Stimulated activated CD8-positive, alpha-beta memory T cell treated with anti-CD3 and anti-CD28 coated beads, Interleukin-15, amount 100 ng/mL, for 24 hours (primary cell): ENCODE measurements around the gene PJA2.
"Not testable (repeated sequence)": the region's sequence is repeated elsewhere in the genome, so short reads cannot be mapped to it uniquely, and the experiment has no call there.

Experiments used
- DNase-seq: peaks from one replicate; pipeline ENCODE4 v3.0.0-alpha.2; 2020; ENCODE audit warnings: low read depth

The PJA2 gene

DNA sequence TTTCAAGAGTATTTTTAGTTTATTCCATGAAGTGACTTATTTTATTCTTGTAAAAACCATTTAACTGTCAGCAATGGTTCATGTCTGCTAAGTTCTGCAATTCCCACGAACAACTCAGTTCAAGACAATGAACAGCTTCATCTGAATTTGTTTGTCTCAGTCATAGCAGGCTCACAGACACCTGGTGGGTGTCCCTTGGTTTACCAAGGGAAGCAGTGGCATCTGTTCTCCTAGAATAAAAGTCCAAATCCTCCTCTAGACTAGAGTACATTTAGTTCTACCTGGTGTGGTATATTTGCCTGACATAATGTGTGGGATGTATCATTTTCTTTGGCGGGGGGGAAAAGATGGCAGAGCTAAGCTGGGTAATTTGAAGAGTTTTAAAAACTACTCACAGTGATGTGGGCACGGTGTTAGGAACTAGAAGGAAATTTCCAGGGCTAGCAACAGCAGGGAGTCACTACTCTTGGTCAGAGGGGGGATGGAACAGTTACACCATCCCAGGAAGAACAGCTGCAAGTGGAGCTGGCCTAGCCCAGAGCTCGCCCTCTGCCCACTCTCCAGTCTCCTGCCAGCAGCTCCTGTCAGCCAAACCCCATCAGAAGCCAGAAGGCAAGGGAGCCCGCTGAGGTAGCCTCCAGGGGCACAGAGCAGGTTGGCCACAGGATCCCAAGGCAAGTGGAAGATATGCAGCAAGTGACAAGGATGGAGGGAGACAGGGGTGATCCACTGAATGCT is 100.3 kb downstream of the PJA2 start:
- no peak for DNase-seq

DNA sequence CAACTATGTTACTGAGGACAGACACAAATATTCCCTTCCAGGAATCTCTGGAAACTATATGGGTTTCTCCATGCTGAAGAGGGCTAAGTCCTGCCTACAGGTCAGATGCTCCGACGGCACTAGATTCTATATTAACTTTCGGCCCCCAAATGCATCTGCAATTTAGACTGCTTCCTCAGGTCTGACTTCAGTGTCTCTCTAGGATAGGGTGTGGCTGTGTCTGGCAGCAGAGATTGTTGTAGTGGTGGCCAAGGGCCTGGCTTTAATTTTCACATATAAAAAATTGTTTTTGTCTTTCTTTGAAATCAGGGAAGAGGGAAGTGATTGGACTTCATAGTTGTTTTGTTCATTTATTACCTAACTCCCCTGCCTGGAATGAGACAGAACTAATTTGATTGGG is 101.8 kb downstream of the PJA2 start:
- no peak for DNase-seq

- no peak for DNase-seq
Measured at GRCh38 chr5:109307456-109307855, 102.3 kb downstream of the PJA2 start.

DNA sequence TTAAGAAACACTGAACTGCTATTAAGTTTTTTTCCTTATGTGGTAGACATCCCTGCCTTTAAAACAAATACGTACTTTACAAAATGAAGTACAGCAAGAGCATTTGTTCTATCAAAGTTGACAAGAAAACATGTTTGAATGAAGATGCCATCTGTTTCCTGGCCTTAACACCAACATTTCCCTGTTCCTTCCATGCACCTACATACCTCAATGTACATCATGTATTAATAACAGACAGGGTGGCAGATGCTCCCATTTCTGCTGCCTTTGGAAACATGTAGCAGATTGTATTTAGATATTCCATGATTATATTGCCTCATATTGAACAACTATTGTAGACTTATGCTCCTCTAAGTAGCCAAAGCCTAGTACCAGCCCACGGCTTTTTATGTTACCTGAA is 104.4 kb downstream of the PJA2 start:
- DNase-seq = no peak

- DNase-seq = no peak
Measured at GRCh38 chr5:109304309-109304708, 105.5 kb downstream of the PJA2 start.

- DNase-seq = no peak
Measured at GRCh38 chr5:109300367-109300766, 109.4 kb downstream of the PJA2 start.

GRCh38 chr5:109299557-109299956 is 110.2 kb downstream of the PJA2 start:
- DNase-seq = no peak

GRCh38 chr5:109298794-109299193 is 111.0 kb downstream of the PJA2 start:
- DNase-seq = no peak

GRCh38 chr5:109297900-109298299 is 111.9 kb downstream of the PJA2 start:
- DNase-seq = no peak

DNA sequence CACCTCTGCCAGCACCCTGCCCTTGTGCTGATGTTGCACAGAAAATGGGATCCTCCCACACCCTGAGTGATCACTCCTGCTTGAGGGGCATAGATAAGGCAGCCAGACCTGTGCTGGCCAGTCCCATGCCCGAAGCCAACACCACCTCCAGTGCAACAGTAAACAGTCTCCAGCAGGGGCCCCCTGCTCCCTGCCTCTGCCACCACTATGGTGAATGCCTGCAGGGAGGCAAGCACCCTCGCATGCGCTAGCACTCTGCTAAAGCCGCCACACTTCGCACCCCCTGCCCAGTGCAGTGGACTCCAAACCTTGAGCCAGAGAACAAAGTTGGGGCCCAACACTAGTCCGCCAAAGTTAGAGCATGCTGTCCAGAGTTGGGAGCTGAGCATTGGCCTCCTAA is 118.7 kb downstream of the PJA2 start:
- DNase-seq = no peak

GRCh38 chr5:109290231-109290630 is 119.5 kb downstream of the PJA2 start:
- no peak for DNase-seq

DNA sequence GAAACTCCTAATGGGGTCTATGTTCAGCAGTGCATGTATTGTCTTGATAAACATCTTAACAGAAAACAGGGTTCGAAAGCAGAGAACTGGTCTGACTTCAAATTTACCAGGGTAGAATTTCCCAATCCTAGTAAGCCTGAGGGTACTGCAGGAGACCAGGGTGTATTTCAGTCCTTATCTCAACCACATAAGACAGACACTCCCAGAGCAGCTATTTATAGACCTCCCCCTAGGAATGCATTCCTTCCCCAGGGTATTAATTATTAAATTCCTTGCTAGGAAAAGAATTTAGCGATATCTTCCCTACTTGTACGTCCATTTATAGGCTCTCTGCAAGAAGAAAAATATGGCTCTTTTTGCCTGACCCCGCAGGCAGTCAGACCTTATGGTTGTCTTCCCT is 123.1 kb downstream of the PJA2 start:
- DNase-seq = not testable (repeated sequence)
